Type B pancreatic cell (in vitro differentiated cells): ENCODE measurements around the gene WEE1. TPM values are rescaled to one million over a fixed set of nuclear protein-coding genes. Genes with fewer than 3 reads are reported as not detected.
A peak's percentile ranks its signal among the peaks of the same experiment; 100 is the strongest.
"Not testable (repeated sequence)": the region's sequence is repeated elsewhere in the genome, so short reads cannot be mapped to it uniquely, and the experiment has no call there.

ENCODE experiments used
- DNase-seq: peaks from one replicate; pipeline ENCODE4 v3.0.0; 2021; ENCODE audit warnings: mixed read lengths; ENCODE audit not compliant: unreplicated experiment; ENCODE audit errors: extremely low spot score
- H3K27ac Mint-ChIP-seq: 2 replicates; pipeline ENCODE4 v1.8.0; 2021; ENCODE audit warnings: mild to moderate bottlenecking, mixed read lengths
- H3K27me3 Mint-ChIP-seq: 2 replicates; pipeline ENCODE4 v1.8.0; 2021; ENCODE audit warnings: mixed read lengths
- H3K36me3 Mint-ChIP-seq: 2 replicates; pipeline ENCODE4 v1.8.0; 2021; ENCODE audit warnings: mixed read lengths
- H3K4me1 Mint-ChIP-seq: one replicate; pipeline ENCODE4 v1.8.0; 2021; ENCODE audit warnings: mixed read lengths; ENCODE audit not compliant: unreplicated experiment
- H3K4me3 Mint-ChIP-seq: 2 replicates; pipeline ENCODE4 v1.8.0; 2021; ENCODE audit warnings: mild to moderate bottlenecking, mixed read lengths
- H3K9me3 Mint-ChIP-seq: 2 replicates; pipeline ENCODE4 v1.8.0; 2021; ENCODE audit warnings: mixed read lengths
- CTCF ChIP-seq: fragments of 200-600 bp; sonication (generic); conservative IDR thresholded peaks from 2 replicates; pipeline ENCODE4 v1.5.0; 2021; ENCODE audit warnings: antibody characterized with exemption, mild to moderate bottlenecking
- total RNA-seq: library from RNA; stranded (reverse); gene quantifications from 2 replicates; pipeline ENCODE4 v1.2.1, GENCODE V29; 2021; ENCODE audit warnings: low replicate concordance

WEE1 gene
- total RNA-seq, 1 donor from 2014 or later = 80.1 TPM

GRCh38 chr11:9616042-9616675, 42.7 kb downstream of the WEE1 start:
- no peaks in the 10 kb centered on the region for H3K27me3 Mint-ChIP-seq
- H3K27ac Mint-ChIP-seq = peak overlapping the region; percentile 63
- no peak for TF ChIP-seq CTCF
- H3K36me3 Mint-ChIP-seq = no peaks in the 10 kb centered on the region
- H3K4me1 Mint-ChIP-seq = peaks cover 24% of the 10 kb centered on the region
- DNase-seq = no peak
- peak overlapping the region; percentile 52 for H3K4me3 Mint-ChIP-seq
- peaks cover 10% of the 10 kb centered on the region for H3K9me3 Mint-ChIP-seq

GRCh38 chr11:9616858-9617257, 43.4 kb downstream of the WEE1 start:
- Mint-ChIP-seq H3K27me3 (no peaks in the 10 kb centered on the region), H3K36me3 (no peaks in the 10 kb centered on the region), H3K27ac (peak overlapping the region; percentile 82), H3K4me1 (peaks cover 27% of the 10 kb centered on the region), H3K9me3 (peaks cover 10% of the 10 kb centered on the region), H3K4me3 (no peak overlapping the region)
- no peak for DNase-seq
- TF ChIP-seq CTCF = no peak

GRCh38 chr11:9617940-9618339, 44.5 kb downstream of the WEE1 start:
- DNase-seq = no peak
- Mint-ChIP-seq H3K4me3 (peak overlapping the region; percentile 5), H3K27ac (peak overlapping the region; percentile 79), H3K9me3 (peaks cover 10% of the 10 kb centered on the region), H3K36me3 (no peaks in the 10 kb centered on the region), H3K4me1 (peaks cover 24% of the 10 kb centered on the region), H3K27me3 (no peaks in the 10 kb centered on the region)
- TF ChIP-seq CTCF = no peak

- H3K36me3 Mint-ChIP-seq = no peaks in the 10 kb centered on the region
- H3K9me3 Mint-ChIP-seq = peaks cover 10% of the 10 kb centered on the region
- H3K4me3 Mint-ChIP-seq = no peak overlapping the region
- peaks cover 17% of the 10 kb centered on the region for H3K4me1 Mint-ChIP-seq
- H3K27ac Mint-ChIP-seq = peak overlapping the region; percentile 82
- no peak for DNase-seq
- TF ChIP-seq CTCF = no peak
- H3K27me3 Mint-ChIP-seq = no peaks in the 10 kb centered on the region
These were observed 45.5 kb downstream of the WEE1 start for GRCh38 chr11:9619004-9619403.

GRCh38 chr11:9619971-9620370, 46.5 kb downstream of the WEE1 start:
- peaks cover 10% of the 10 kb centered on the region for H3K9me3 Mint-ChIP-seq
- no peak for TF ChIP-seq CTCF

GRCh38 chr11:9622353-9622752, 48.9 kb downstream of the WEE1 start:
- not testable (repeated sequence) for H3K4me3 Mint-ChIP-seq, H3K36me3 Mint-ChIP-seq, H3K9me3 Mint-ChIP-seq, H3K27me3 Mint-ChIP-seq, DNase-seq
- Mint-ChIP-seq H3K4me1 (peaks cover 24% of the 10 kb centered on the region), H3K27ac (peak overlapping the region; percentile 18)

More at GRCh38 chr11:9619971-9620370, 46.5 kb downstream of the WEE1 start:
- no peaks in the 10 kb centered on the region for H3K27me3 Mint-ChIP-seq
- DNase-seq = no peak
- peaks cover 17% of the 10 kb centered on the region for H3K4me1 Mint-ChIP-seq
- H3K4me3 Mint-ChIP-seq = no peak overlapping the region
- H3K36me3 Mint-ChIP-seq = no peaks in the 10 kb centered on the region
- H3K27ac Mint-ChIP-seq = no peak overlapping the region

- not testable (repeated sequence) for H3K36me3 Mint-ChIP-seq, H3K27me3 Mint-ChIP-seq, H3K9me3 Mint-ChIP-seq, DNase-seq, H3K27ac Mint-ChIP-seq, H3K4me3 Mint-ChIP-seq
- H3K4me1 Mint-ChIP-seq = peaks cover 22% of the 10 kb centered on the region
These were observed 49.6 kb downstream of the WEE1 start for GRCh38 chr11:9623053-9623452.
